ENCODE data around the gene TERB2.
"Not testable (repeated sequence)": the region's sequence is repeated elsewhere in the genome, so short reads cannot be mapped to it uniquely, and the experiment has no call there.

TERB2 gene, protein sequence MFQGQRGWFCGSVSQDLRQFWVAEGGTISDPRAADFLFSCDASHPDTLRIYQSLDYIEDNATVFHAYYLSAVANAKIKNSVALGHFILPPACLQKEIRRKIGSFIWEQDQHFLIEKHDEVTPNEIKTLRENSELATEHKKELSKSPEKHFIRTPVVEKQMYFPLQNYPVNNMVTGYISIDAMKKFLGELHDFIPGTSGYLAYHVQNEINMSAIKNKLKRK

DNA sequence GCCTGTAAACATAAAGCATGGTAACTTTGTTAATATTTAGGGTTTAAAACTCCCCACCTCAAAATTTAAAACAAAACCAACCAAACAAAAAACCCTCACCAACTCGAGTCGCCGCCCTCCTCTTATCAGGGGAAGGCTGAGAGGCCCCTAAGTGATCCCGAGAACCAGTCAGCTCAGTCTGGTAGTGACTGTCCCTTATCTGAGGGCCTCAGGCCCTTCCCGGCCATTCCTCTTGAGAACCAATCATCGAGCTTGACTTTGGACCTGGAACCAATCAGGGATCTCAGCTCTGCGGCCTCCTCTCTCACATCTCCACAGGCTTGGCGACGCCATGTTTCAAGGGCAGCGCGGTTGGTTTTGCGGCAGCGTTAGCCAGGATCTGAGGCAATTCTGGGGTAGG, at the start of gene TERB2:
Gene TERB2, plus strand, starts transcription at position 300 of the 400 bp plus-strand sequence. Its CDS starts 32 bp downstream, at position 332.
- DNase-seq, result no peak

DNA sequence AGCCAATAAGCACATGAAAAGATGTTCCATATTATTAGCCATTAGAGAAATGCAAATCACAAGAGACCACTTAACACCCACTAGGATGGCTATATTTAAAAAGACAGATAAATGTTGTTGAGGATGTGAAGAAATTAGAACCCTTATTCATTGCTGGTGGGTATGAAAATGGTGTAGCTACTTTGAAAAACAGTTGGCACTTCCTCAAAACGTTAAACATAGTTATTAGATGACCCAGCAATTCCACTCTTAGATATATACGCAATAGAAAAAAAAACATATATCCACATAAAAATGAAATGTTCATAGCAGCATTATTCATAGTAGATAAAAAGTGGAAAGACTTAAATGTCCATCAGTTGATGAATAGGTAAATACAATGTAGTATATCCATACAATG, 47.1 kb upstream of the TERB2 start:
- DNase-seq, result no peak

DNA sequence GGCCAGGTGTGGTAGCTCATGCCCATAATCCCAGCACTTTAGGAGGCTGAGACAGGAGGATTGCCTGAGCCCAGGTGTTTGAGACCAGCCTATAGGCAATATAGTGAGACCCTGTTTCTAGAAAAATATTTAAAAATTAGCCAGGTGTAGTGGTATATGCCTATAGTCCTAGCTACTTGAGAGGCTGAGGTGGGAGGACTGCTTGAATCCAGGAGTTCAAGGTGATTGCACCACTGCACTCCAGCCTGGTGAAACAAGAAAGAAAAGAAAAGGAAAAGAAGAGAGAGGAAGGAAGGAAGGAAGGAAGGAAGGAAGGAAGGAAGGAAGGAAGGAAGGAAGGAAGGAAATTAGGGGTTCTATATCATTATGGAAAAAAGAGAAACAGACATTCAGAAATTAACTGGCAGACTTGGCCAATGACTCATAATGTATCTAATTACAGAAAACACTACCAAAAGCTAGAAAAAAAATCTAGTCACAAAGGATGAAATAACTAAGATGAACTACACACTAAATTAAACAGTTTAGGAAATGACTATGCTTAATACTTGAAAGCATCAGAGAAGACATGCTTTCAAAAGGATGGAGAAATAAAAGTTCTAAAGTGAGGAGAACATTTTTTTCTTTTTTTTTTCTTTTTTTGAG, 45.4 kb upstream of the TERB2 start:
- DNase-seq, result no peak

DNA sequence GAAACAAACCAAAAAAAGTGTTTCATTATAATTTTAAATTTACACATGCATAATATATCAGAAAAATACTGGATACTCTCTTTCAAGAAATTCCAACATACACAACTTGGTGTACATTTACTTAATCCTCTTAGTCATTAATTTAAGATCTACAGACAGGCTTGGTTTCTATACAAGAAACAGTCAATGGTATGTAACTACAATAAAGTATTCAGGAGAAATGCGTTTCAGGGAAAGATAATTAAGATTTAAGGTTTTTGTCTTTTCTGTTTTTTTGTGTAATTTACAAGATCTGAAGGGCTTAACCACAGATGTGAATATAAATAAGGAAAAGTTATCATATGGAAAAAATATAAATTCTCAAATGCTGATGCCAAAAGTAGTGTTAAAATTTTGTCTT, 44.3 kb upstream of the TERB2 start:
- DNase-seq, result not testable (repeated sequence)

DNA sequence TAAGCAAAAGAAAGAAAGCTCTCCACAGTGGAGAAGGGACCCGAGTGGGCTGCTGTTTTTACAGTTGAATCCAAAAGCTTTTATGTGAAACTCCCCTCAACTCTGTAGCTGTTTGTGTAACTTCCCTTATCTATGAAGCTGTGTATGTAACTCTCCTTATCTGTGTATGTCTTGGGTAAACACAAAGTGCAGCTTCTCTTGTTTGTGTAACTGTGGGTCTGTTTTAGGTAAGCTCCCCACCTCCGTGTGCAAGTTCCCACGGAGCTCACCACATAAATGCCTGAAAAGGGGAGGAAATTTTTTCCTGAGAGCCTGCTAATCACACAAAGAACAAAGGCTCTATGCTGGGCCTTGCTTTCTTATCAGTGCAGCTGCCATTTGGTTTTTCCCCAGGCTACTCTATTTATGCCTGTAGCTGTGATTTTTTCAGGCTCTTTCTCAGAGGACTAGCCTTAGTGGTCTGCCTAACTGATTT, 43.5 kb upstream of the TERB2 start:
- not testable (repeated sequence) for DNase-seq

DNA sequence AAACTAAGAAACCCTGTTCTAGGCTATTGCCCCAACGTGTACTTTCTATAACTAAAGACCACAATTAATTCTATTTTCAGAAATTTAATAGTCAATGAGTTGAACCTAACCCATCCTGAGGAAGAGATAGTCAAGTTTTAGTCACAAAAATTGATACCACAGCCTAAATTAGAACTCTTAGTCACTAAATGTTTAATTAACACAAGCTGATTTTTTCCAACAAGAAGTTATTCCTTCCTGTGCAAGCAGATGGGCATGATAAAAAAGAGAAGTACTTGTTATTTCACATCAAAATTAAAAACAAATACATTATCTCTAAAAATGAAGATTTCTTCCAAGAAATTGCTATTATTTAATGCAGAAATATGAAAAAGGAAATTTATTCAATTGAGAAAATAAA, 38.4 kb upstream of the TERB2 start:
- no peak for DNase-seq

DNA sequence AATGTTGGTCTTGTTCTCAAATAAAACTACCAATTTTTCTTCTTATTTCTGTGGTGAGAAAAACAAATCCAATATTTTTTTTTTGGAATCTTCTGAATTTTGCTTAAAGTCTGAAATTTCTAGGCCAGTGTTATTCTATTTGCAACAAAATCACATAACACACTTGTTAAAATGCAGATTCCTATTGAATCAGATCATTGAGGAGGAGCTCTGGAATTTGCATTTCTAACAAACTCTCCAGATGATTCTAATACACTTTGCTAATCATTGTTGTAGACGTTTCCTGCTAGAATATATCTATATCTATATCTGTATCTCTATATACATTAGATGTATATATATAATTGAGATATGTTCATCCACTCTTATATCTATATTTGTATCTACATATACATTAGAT, 27.8 kb upstream of the TERB2 start:
- DNase-seq, result not testable (repeated sequence)

DNA sequence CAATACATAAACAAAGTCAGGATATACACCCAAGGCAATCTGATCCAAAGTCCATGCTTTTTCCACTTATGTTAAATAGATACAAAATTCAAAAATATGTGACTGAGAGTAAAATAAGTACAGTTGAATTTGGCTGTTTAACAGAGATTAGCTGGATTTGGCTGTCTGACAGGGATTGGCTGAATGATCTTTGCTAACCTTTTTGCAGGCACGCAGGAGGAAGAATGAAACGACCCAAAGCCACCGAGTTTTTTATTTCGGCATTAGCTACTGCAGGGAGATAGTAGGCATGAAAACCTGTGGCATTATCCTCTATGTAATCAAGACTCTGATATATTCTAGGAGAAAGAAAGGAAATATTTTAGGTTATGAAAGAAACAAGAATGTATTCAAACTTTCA, 26.2 kb upstream of the TERB2 start:
- not testable (repeated sequence) for DNase-seq

DNA sequence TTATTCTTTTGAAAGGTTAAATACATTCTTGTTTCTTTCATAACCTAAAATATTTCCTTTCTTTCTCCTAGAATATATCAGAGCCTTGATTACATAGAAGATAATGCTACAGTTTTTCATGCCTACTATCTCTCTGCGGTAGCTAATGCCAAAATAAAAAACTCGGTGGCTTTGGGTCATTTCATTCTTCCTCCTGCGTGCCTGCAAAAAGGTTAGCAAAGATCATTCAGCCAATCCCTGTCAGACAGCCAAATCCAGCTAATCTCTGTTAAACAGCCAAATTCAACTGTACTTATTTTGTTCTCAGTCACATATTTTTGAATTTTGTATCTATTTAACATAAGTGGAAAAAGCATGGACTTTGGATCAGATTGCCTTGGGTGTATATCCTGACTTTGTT, 1.8 kb downstream of the TERB2 start:
- DNase-seq, result not testable (repeated sequence)

DNA sequence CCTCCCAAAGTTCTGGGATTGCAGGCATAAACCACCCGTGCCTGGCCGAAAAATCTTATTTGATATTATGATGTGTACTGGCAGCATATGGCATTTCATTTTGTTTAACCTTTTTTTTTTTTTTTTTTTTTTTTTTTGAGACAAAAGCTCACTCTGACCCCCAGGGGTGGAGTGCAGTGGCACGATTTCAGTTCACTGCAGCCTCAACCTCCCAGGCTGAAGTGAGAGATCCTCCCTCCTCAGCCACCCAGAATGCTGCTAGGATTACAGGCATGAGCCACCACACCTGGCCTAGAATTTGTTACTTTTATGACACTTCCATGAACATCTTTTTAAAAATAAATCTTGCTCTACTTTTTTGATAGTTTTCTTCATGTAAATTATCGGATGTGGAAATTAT, 12.0 kb downstream of the TERB2 start:
- no peak for DNase-seq

DNA sequence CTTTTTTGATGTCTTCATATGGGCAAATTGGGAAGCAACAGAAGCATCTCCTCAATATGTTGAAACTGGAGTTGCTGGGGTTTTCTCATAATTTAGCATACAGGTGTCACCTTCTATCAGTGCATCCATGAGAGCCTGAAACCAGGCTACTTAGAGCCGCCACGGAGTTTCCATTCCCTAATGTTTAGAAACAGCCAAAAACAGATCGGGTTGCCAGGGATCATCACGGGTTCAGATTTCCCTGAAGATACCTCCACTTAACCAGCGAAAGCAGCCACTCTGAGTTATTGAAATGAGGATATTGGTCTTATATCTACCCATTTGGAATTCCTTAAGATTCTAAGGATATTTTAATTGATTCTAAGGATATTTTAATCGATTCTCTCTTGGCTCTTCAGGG, 14.5 kb downstream of the TERB2 start:
- no peak for DNase-seq

DNA sequence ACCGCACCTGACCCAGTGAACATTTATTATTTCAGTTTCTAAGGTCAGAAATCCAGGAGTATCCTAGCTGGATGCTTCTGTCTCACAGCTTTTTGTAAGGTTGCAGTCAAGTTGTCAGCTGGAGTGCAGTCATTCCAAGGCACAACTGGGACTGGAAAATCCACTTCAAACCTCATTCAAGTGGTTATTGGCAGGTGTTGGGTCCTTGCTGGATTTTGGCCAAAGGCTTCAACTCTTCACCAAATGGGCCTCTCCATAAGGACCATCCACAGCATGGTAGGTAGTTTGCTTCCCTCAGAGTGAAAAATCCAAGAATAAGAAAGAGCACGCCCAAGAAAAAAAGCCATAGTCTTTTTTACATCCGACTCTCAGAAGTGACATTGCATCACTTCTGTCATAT, 19.7 kb downstream of the TERB2 start:
- DNase-seq, result not testable (repeated sequence)

DNA sequence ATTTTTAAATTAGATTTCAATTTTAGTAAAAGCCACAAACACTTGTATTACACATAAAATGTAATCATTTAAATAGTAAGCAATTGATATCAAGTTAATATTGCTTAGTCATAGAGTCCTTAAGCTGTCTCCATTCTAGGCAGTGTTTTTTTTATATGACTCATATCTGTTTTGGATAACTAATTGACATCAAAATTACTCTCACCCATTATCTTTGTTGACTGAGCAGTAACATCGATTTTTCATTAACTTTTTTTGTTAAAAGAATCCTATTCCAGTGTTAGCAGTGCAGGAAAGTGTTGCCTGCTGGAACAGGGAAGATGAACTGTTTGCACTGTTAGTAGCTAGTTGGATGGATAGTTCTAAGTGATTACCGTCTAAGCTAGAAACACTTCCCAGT, 21.3 kb downstream of the TERB2 start:
- DNase-seq, result not testable (repeated sequence)

DNA sequence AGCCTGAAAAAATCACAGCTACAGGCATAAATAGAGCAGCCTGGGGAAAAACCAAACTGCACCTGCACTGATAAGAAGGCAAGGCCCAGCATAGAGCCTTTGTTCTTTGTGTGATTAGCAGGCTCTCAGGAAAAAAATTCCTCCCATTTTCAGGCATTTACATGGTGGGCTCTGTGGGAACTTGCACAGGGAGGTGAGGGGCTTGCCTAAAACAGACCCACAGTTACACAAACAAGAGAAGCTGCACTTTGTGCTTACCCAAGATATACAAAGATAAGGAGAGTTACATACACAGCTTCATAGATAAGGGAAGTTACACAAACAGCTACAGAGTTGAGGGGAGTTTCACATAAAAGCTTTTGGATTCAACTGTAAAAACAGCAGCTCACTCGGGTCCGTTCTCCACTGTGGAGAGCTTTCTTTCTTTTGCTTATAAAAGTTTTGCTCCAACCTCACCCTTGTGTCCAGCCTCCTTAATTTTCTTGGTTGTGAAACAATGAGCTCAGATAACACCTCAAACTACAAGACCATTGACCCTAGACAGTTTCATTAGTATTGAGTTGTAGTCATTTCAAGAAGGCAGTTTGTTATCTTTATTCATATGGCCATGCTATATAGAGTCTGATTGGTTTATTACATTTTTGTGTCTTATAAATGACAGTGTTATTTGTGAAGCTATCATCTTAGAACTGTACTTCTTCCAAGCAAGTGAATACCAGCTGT, 23.3 kb downstream of the TERB2 start:
- DNase-seq, result not testable (repeated sequence)

DNA sequence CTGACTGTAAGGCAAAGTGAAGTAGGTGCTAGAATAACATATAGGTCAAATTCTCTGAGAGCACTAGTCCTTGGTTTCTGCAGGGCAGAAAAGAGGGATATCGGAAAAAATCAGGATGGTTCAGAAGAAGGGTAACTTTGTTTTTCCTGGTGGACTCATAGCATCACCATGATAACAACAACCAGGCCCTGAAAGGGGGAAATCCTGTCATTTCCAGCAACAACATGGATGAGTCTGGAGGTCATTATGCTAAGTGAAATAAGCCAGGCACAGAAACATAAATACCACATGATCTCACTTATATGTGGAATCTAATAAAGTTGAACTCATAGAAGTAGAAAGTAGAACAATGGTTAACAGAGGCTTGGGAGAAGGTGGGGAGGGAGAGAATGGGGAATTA, 27.7 kb downstream of the TERB2 start:
- DNase-seq, result not testable (repeated sequence)

DNA sequence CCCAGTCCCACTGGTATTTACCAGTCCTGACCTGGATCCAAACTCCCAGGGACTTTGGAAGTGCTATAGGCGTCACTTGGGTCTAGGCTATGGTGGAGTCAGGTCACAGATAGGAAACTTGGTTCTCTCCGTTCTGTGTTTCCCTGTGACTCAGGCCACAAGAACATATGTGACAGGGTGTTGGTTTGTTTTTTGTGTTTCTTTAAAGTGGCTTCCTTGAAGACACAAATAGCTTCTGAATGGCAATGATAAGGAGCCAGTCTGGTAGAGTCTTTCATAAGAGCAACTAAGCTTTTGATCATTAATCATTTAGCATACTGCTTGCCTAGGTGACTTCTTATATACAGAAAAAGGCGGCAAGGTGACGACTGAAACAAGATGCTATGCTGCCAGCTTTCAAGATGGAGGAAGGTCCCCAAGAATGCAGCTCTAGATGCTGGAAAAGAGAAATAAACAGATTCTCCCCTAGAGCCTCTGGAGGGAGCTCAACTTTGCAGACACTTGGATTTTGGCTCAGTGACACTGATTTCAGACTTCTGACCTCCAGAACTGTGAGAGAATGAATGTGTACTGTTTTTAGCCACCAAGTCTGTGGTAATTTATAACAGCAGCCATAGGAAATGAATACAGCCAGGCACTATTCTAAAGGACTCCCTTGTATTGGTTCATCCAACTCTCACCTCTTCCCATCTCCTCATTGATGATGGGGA, 30.0 kb downstream of the TERB2 start:
- DNase-seq, result not testable (repeated sequence)

DNA sequence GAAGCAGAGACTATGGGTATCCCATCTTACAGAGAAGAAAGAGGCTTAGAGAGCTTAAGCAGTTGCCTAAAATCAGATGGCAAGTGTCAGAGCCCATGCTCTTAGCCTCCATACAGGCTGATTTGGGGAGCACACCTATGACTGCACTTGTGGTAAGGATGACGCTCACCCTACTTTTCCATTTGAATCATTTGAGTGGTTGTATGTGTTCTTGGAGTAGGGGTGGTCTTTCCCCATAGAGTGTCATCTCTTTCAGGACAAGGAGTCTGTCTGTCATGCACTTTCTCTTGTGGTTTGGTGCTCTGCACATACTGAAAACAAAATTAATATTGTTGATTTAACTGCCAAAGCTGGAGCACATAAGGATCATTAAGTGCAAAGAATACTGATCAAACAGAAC, 31.2 kb downstream of the TERB2 start:
- not testable (repeated sequence) for DNase-seq

DNA sequence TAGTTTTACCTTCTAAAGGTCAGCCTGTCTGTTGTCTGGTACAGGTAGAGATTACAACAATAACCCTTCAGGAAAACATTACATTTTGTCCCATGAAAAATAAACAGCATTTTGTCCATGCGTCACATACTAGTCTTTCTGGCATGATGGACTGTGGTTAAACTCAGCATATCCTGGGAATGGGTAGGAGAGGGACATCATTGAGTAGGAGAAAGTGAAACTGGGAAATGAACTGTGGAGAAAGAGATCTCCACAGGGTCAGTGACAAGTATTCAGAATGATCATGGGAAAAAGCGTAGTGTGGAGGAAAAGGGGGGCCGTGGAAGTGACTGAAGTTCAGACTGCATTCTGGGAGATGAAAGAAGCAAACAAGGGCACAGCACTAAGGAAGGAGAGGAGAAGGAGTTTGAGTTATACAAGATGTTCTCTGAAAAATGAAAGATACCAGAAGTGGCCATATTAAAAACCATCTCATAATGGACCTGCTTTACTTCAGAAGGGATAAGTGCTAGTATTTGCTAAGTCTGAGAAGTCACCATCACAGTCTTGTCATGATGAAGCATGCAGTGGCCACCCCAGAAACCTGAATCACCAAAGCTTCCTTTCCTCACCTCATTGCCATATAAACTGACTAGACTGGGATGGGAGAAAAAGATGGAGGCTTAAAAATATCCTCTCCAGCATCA, 31.8 kb downstream of the TERB2 start:
- not testable (repeated sequence) for DNase-seq

DNA sequence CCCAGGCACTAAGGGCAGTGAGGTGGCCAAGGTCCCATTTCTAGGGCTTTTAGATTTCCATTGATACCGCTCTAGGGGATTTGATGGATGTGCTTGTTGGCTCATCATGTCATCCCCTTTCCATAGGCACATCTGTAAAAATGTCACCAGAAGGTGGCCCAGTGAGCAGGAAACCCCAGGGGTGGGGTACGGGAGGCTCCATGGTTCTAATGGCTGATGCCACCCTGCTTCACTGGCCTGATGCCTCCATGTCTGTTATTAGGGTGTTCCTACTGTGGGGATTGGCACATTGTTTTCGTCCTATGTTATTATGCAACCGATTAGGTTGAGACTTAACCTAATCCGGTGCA, 32.4 kb downstream of the TERB2 start:
- not testable (repeated sequence) for DNase-seq

DNA sequence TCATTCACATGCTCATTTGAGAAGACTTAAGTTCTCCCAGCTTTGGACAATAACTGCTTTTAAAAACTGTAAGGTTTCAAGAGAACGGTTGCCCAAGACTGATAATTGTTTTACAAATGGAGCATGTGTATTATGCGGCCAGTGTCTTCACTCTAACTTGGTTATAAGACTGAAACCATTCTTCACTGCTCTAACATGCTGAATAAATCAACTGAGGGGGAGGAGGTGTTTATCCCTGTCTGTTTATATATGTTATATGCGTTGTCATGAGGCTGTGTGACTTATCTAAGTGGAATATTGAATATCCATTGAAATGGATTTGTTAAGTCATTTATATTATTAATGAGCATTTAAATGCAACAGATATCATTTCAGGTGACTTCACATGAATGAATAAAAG, 41.1 kb downstream of the TERB2 start:
- not testable (repeated sequence) for DNase-seq

DNA sequence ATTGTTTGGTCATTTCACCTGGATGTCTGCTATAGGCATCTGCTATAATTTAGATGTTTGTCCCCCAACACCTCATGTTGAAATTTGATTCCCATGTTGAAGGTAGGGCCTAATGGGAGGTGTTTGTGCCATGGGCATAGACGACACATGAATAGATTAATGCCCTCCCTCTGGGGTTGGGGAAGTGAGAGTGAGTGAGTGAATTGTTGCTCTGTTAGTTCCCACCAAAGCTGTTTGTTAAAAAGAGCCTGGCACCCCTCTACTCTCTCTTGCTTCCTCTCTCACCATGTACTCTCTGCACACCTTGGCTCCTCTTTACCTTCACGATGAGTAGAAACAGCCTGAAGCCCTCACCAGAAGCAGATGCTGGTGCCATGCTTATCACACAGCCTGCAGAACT, 42.6 kb downstream of the TERB2 start:
- no peak for DNase-seq

DNA sequence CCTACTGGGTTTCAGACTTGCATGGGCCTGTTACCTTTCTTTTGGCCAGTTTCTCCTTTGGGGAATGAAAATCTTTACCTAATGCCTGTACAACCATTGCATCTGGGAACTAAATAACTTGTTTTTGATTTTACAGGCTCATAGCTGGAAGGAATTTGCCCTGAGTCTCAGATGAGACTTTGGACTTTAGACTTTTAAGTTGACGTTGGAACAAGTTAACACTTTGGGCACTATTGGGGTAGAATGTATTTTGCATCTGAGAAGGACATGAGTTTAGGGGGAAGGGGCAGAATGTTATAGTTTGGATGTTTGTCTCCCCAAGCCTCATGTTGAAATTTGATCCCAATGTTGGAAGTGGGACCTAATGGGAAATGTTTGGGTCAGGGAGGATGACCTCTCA, 44.7 kb downstream of the TERB2 start:
- not testable (repeated sequence) for DNase-seq

All from NCI-H1694 treated with DMSO at 0.1 percent for 48 hours (cell line).